Vagina (tissue), 2 donors: ENCODE measurements around the gene RCOR1.

ENCODE experiments used
- CTCF ChIP-seq, 3 experiments: fragments of 450-650 bp in 2 of 3; fragments of 200-600 bp in 1 of 3; sonication (generic) in 1 of 3; IDR thresholded peaks; one replicate each; pipeline ENCODE4 v1.5.1; 2017 to 2019; ENCODE audit warnings: antibody characterized with exemption in 3 of 3, mild to moderate bottlenecking in 2 of 3, moderate library complexity in 2 of 3
- POLR2A ChIP-seq, 2 donors: fragments of 450-650 bp; IDR thresholded peaks; one replicate each; pipeline ENCODE4 v1.6.1; 2017; ENCODE audit warnings: antibody characterized with exemption in 2 of 2, mild to moderate bottlenecking in 2 of 2, moderate library complexity in 2 of 2

DNA sequence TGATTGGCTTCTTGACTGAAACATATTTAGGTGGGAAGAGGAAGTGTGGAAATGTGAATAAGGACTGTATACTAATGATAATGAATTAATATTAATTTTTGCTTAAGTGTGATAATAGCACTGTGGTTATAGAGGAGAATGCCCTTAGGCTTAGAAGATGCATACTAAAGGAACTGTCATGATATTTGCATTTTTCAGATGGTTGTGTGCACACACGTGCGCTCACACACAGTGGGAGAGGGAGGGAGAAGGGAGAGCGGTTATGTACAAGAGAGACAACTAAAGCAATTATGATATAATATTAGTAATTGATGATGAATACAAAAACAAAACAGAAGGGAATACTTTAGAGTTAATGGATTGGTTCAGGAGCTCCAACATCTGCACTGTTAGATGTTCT is 54.2 kb downstream of the RCOR1 start:
- TF ChIP-seq CTCF (IDR thresholded peaks at IDR 0.05) (no peak), POLR2A (IDR thresholded peaks at IDR 0.05) (no peak)
